SK-N-MC (cell line): ENCODE measurements around the gene VARS1.

ENCODE experiments used
- EZH2 ChIP-seq: fragments of 200-600 bp; sonication (generic); IDR thresholded peaks from one replicate; pipeline ENCODE4 v1.6.1; 2017; ENCODE audit warnings: antibody characterized with exemption
- POLR2AphosphoS5 ChIP-seq: IDR thresholded peaks from 2 replicates; pipeline ENCODE4 v1.6.1; 2012; ENCODE audit warnings: mild to moderate bottlenecking, low read depth, low read length, borderline replicate concordance

- TF ChIP-seq POLR2AphosphoS5 (peak; percentile 8; the same call in 1 of the 2 replicates), EZH2 (no peak)
These were observed 40.5 kb upstream of the VARS1 start for GRCh38 chr6:31836047-31836473.
